OCI-LY7 (cell line): ENCODE data around the gene SCFD2. TPM values are rescaled to one million over a fixed set of nuclear protein-coding genes. Genes with fewer than 3 reads are reported as not detected.
"Not testable (repeated sequence)": the region's sequence is repeated elsewhere in the genome, so short reads cannot be mapped to it uniquely, and the experiment has no call there.

ENCODE experiments used
- BruUV-seq: library from RNA; stranded (reverse); fragments of 400-500 nt; replicated peaks from 2 replicates; lab custom pipeline; 2021; lab: Mats Ljungman, UMichigan
- CTCF ChIA-PET: fragments of 300-600 bp; sonication (Branson Sonifier 250); formaldehyde crosslinking; loops from one replicate; lab custom pipeline; 2022; ENCODE audit warnings: antibody characterized with exemption; ENCODE audit not compliant: unreplicated experiment; lab: Charles Lee
- POLR2A ChIA-PET: fragments of 300-600 bp; sonication (Branson Sonifier 250); formaldehyde crosslinking; loops from one replicate; lab custom pipeline; 2022; ENCODE audit warnings: antibody characterized with exemption; lab: Charles Lee
- DNase-seq: peaks from one replicate; pipeline ENCODE4 v3.0.0-alpha.2; 2015; ENCODE audit warnings: low spot score
- H2AFZ ChIP-seq: fragments of 200-600 bp; sonication (generic), shearing (Covaris generic); 2 replicates; pipeline ENCODE4 v1.6.1; 2014; ENCODE audit warnings: mild to moderate bottlenecking, antibody characterized with exemption, low read length, moderate library complexity
- H3K27ac ChIP-seq: fragments of 200-600 bp; sonication (generic); 2 replicates; pipeline ENCODE4 v1.5.1; 2014; ENCODE audit warnings: mixed run types, low read depth, mild to moderate bottlenecking, moderate library complexity, low read length, inconsistent platforms; ENCODE audit not compliant: poor library complexity, severe bottlenecking
- H3K36me3 ChIP-seq: fragments of 200-600 bp; sonication (generic); 2 replicates; pipeline ENCODE4 v1.6.1; 2014; ENCODE audit warnings: mild to moderate bottlenecking, antibody characterized with exemption, low read length, moderate library complexity, mixed read lengths; ENCODE audit not compliant: insufficient read depth
- H3K4me1 ChIP-seq: fragments of 200-600 bp; sonication (generic); 2 replicates; pipeline ENCODE4 v1.5.1; 2014; ENCODE audit warnings: mild to moderate bottlenecking, low read length; ENCODE audit not compliant: insufficient read depth, poor library complexity, severe bottlenecking
- H3K4me2 ChIP-seq: fragments of 200-600 bp; sonication (generic); 2 replicates; pipeline ENCODE4 v1.6.1; 2014; ENCODE audit warnings: mild to moderate bottlenecking, low read length
- H3K4me3 ChIP-seq: fragments of 200-600 bp; sonication (generic); 2 replicates; pipeline ENCODE4 v1.5.1; 2014; ENCODE audit warnings: mild to moderate bottlenecking, low read depth, low read length; ENCODE audit not compliant: poor library complexity, severe bottlenecking
- H3K79me2 ChIP-seq: fragments of 200-600 bp; sonication (generic); 2 replicates; pipeline ENCODE4 v1.6.1; 2016; ENCODE audit warnings: low read depth, mild to moderate bottlenecking, low read length, moderate library complexity, mixed read lengths; ENCODE audit not compliant: insufficient read depth
- H3K9me2 ChIP-seq: fragments of 200-600 bp; sonication (generic); 2 replicates; pipeline ENCODE4 v1.6.1; 2016; ENCODE audit warnings: mild to moderate bottlenecking, low read length, mixed read lengths; ENCODE audit not compliant: insufficient read depth
- H3K9me3 ChIP-seq: fragments of 200-600 bp; sonication (generic); 2 replicates; pipeline ENCODE4 v1.6.1; 2014; ENCODE audit warnings: mild to moderate bottlenecking, mixed run types, low read length, mixed read lengths
- H4K20me1 ChIP-seq: fragments of 200-600 bp; sonication (generic); 2 replicates; pipeline ENCODE4 v1.6.1; 2014; ENCODE audit warnings: mild to moderate bottlenecking, antibody characterized with exemption, low read length, moderate library complexity, mixed read lengths; ENCODE audit not compliant: insufficient read depth
- EZH2phosphoT487 ChIP-seq: fragments of 200-600 bp; sonication (generic); IDR thresholded peaks from 2 replicates; pipeline ENCODE4 v1.6.1; 2018; ENCODE audit warnings: low read depth, borderline replicate concordance, mild to moderate bottlenecking, mixed run types, antibody characterized with exemption, low read length, moderate library complexity, mixed read lengths
- intact Hi-C: fragments of 100-400 bp; cut with micrococcal nuclease; formaldehyde crosslinking; loops from one replicate; pipeline ENCODE4 v1.10.0; 2022; ENCODE audit not compliant: unreplicated experiment
- total RNA-seq, 2 experiments: library from RNA; depleted of rRNA in 1 of 2; stranded (reverse); fragments of >200 nt in 1 of 2; shearing (Covaris generic) in 1 of 2; gene quantifications; 2 replicates each; pipeline ENCODE4 v1.2.3, GENCODE V29; 2014 to 2022
- TF ChIP-seq, protein P1 (sequence below): fragments of 200-600 bp; sonication (generic); conservative IDR thresholded peaks from 2 replicates; pipeline ENCODE4 v1.5.1; 2014; ENCODE audit warnings: mild to moderate bottlenecking, antibody characterized with exemption, low read length, moderate library complexity, mixed read lengths

Gene SCFD2
- total RNA-seq, 2 experiments from 2014 or later, result 27.2 to 52.0 TPM

- intact Hi-C loops, result no loop called here
- BruUV-seq, result no TSS peak
- ChIA-PET POLR2A (interaction anchor here (0.9 kb wide), 1 partner anchor 34 kb away, joined by 3 read pairs; no protein-coding TSS in a partner anchor), CTCF (no interaction called here)
- Histone ChIP-seq H3K9me2 (no peaks in the 10 kb centered on the region), H4K20me1 (no peaks in the 10 kb centered on the region), H3K4me3 (no peak overlapping the region), H3K79me2 (no peaks in the 10 kb centered on the region), H3K4me1 (no peaks in the 10 kb centered on the region), H2AFZ (no peak overlapping the region), H3K4me2 (no peak overlapping the region), H3K27ac (no peak overlapping the region), H3K9me3 (no peaks in the 10 kb centered on the region), H3K36me3 (no peaks in the 10 kb centered on the region; the same call in 1 of the 2 replicates)
- TF ChIP-seq, protein P1, sequence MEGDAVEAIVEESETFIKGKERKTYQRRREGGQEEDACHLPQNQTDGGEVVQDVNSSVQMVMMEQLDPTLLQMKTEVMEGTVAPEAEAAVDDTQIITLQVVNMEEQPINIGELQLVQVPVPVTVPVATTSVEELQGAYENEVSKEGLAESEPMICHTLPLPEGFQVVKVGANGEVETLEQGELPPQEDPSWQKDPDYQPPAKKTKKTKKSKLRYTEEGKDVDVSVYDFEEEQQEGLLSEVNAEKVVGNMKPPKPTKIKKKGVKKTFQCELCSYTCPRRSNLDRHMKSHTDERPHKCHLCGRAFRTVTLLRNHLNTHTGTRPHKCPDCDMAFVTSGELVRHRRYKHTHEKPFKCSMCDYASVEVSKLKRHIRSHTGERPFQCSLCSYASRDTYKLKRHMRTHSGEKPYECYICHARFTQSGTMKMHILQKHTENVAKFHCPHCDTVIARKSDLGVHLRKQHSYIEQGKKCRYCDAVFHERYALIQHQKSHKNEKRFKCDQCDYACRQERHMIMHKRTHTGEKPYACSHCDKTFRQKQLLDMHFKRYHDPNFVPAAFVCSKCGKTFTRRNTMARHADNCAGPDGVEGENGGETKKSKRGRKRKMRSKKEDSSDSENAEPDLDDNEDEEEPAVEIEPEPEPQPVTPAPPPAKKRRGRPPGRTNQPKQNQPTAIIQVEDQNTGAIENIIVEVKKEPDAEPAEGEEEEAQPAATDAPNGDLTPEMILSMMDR, result no peak
- no peak for TF ChIP-seq EZH2phosphoT487
- no peak for DNase-seq
These were observed 92.1 kb downstream of the SCFD2 start for GRCh38 chr4:53273726-53274125.

- no peak for DNase-seq
- no peak overlapping the region for H3K4me3 ChIP-seq
- no TSS peak for BruUV-seq
- no peaks in the 10 kb centered on the region for H4K20me1 ChIP-seq
- H3K9me3 ChIP-seq, result 0 out of 2 replicates have a peak, but pooled peaks cover 5% of the 10 kb centered on the region
- H3K9me2 ChIP-seq, result no peaks in the 10 kb centered on the region
- H3K79me2 ChIP-seq, result no peaks in the 10 kb centered on the region
- intact Hi-C loops, result no loop called here
- TF ChIP-seq, protein P1, result no peak
- TF ChIP-seq EZH2phosphoT487, result no peak
- ChIA-PET CTCF (no interaction called here), POLR2A (no interaction called here)
- H3K27ac ChIP-seq, result no peak overlapping the region
- no peak overlapping the region for H3K4me2 ChIP-seq
- no peaks in the 10 kb centered on the region for H3K4me1 ChIP-seq
- H2AFZ ChIP-seq, result no peak overlapping the region
- H3K36me3 ChIP-seq, result peaks cover 11% of the 10 kb centered on the region; the same call in 1 of the 2 replicates
These were observed 98.8 kb downstream of the SCFD2 start for GRCh38 chr4:53267026-53267425.

GRCh38 chr4:53255986-53256385 is 109.9 kb downstream of the SCFD2 start:
- BruUV-seq, H3K79me2 ChIP-seq, H3K9me3 ChIP-seq, H4K20me1 ChIP-seq, H2AFZ ChIP-seq, H3K4me2 ChIP-seq, H3K9me2 ChIP-seq, DNase-seq, H3K27ac ChIP-seq, CTCF ChIA-PET, intact Hi-C loops, H3K4me1 ChIP-seq, H3K4me3 ChIP-seq, H3K36me3 ChIP-seq: not testable (repeated sequence)
- POLR2A ChIA-PET, result interaction anchor here (0.7 kb wide), 1 partner anchor 13 kb away, joined by 3 read pairs; no protein-coding TSS in a partner anchor
